CD1c-positive myeloid dendritic cell (primary cell): ENCODE results near the gene ABCG1.
"Not testable (repeated sequence)": the region's sequence is repeated elsewhere in the genome, so short reads cannot be mapped to it uniquely, and the experiment has no call there.

Source experiments
- DNase-seq: peaks from one replicate; pipeline ENCODE4 v3.0.0-alpha.2; 2016; ENCODE audit errors: extremely low spot score

The ABCG1 gene

GRCh38 chr21:42218836-42219605, at the start of gene ABCG1:
TSS of gene ABCG1 (plus strand) at chr21:42219140. CDS start at chr21:42219263, 123 bp downstream.
- DNase-seq = peak; percentile 51

DNA sequence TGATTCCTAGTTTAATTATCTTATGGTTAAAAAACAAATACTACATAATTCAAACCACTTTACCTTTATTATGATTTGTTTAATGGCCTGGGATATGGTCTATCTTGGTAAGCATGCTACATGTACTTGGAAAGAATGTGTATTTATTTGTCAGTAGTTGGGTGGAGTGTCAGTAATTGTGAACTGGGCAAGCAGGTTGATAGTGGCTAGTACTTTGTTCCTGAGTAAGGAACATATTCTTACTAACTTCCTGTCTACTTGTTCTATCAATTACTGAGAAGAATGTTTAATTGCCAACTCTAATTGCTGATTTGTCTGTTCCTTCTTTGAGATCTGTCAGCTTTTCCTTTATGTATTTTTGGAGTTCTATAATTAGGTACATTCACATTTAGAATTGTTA, 49.2 kb upstream of the ABCG1 start:
- no peak for DNase-seq

- peak; percentile 29 for DNase-seq
These were observed 47.6 kb upstream of the ABCG1 start for GRCh38 chr21:42171091-42172053.

DNA sequence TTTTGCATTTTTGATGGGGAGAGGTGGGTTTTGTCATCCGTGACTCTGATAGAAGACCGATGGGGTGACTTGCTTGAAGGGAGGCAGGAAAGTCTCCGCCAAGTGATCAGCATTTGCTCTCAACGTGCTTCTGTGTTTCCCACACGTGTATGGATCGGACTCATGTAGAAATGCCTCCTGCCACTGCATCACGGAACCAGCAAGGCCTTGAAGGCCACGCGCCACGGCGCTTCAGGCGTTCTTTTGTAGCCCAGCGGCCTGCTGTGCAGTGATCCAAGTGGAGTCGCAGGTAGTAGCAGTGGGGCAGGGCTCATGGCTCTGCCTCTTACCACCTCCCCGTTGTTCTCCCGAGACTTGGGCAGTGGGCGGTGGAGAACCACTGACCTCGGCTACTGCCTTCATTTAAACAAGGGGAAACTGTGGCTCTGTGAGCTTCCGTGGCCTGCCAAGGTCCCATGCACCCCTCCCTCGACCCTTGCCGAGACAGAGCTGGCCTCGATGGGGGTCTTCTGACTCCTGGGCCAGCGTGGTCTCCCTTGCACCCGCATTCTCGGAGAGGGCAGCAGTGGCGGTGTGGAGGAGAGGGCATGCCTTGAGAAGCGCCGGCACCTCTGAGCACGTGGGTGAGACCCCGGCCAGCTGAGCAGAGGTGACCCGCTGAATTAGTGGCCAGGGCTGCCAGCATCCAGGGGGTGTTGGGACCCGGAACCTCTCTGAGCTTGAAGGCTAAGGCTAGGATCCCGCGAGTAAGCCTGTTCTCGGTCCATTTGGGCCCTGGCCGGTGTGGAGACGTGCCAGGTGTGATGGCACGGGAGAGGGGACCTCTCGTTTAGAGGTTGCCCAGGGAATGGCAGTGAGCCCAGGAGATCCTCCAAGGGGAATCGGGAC, 46.1 kb upstream of the ABCG1 start:
- no peak for DNase-seq

DNA sequence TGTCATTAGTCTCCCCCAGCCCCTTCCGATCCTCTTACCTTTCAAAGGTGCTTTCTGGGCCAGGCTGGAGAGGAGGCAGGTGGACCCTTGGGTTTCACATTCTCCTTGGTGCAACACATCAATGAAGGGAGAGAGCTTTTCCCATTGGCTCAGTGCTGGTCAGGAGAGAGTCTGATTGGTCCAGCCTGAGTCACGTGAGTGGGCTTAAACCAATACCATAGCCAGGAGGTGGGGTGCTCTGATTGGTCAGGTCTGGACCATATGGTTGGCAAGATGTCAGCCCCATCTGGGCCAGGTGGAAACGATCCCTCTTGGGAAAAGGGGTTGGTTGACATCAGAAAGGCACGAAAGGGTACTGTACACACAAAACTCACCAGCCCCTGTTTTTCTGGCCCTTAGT, 44.8 kb upstream of the ABCG1 start:
- DNase-seq = no peak

GRCh38 chr21:42175110-42175710, 43.7 kb upstream of the ABCG1 start:
- DNase-seq = no peak

DNA sequence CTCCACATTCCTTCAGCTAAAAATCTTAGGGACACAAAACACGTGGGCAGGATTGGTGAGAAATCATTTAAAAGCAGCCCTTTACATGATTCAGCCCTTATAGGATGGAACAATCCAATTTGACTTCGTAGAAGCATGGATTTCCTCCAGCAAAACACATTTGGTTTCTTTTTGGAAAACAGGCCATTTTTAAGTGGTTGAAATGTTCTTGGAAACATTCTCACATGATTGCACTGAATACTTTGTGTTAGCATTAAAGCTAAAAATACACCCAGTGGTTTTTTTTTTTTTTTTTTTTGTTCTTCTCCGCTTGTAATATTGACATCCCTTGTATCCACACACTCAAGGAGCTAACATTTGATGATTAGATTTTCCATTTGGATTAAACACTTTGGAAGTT, 42.1 kb upstream of the ABCG1 start:
- DNase-seq = no peak

DNA sequence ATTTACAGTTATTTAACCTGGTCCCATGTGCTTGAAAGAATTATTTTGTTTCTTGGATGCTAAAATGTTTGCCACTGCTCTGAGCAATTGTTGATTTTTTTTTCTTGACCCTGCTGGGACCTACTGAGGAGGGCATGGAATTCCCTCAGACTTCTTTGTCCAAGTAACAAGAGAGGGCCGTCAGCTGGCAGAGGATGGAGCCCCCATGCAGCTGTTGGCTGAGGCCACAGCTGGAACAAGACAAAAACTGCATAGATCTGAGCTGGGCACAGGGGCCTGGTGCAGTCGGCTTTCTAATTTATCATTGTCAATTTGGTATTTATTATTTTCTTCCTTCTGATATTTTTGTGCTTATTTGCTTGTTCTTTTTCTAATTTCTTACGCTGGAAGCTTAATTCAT, 39.6 kb upstream of the ABCG1 start:
- no peak for DNase-seq

GRCh38 chr21:42180001-42180400, 38.9 kb upstream of the ABCG1 start:
- DNase-seq = not testable (repeated sequence)

DNA sequence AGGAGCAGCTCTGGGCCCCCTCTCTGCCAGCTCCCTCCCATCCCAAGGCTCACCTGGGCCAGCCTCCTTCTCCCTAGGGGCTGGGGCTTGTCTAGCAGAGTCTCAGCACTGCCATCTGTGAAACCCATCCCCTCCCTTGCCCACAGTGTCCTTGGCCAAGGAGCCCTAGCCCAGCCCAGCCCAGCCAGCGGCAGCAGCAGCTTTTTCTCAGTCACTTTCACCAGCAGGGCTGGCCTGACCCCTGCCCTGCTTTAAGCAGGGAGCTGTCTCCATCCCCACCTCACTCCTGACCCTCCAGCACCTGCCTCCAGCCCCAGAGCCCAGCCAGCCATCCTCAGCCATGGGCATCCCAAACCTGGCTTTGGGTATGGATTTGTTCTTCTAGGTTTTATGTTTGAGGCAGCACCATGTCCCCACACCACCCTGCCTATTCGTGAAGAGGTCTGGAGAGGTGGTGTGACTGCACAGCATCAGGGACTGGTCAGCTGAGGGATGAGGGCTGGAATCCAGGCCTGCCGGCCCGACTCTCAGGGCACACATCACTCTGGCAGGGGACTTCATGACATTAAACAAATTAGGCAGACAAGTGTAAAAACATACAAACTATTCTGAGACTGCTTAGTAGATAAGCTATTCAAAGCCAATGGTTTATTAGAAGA, 36.1 kb upstream of the ABCG1 start:
- DNase-seq = no peak

- DNase-seq = no peak
These were observed 35.3 kb upstream of the ABCG1 start for GRCh38 chr21:42183374-42184266.

DNA sequence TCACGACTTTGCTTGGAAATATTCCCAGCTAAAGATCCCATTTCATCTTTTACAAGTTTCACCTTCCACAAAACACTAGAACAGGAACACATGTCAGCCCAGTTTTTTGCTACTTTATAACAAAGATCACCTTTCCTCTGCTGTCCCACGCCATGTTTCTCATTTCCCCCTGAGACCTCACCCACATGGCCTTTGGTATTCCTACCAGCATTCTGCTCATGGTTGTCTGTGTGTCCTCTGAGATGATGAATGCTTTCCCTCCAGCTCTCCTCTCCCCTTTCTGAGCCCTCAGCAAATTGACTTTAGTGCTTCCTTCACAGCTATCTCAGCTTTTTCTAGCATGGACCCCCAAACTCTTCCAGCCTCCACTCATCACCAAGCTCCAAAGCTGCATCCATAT, 32.3 kb upstream of the ABCG1 start:
- no peak for DNase-seq

GRCh38 chr21:42187976-42188653, 30.8 kb upstream of the ABCG1 start:
- DNase-seq = peak; percentile 86

DNA sequence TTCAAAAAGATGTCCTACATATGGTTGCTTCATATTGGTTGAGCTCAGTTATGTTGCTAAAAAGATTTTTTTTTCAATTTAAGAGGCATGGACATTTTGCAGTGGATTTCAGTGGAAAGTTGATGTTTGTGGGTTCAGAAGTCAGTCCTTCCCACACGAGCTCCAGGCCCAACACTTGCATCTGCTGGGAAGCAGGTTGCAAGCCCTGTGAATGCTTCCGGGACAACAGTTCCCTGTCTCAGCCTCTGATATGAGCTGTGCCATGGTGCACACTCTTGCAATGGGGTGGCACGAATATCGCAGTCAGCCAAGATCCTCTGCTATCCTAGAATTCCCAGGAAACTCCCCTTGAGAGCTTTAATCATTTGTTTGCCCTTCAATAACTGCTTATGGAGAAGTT, 30.3 kb upstream of the ABCG1 start:
- no peak for DNase-seq

DNA sequence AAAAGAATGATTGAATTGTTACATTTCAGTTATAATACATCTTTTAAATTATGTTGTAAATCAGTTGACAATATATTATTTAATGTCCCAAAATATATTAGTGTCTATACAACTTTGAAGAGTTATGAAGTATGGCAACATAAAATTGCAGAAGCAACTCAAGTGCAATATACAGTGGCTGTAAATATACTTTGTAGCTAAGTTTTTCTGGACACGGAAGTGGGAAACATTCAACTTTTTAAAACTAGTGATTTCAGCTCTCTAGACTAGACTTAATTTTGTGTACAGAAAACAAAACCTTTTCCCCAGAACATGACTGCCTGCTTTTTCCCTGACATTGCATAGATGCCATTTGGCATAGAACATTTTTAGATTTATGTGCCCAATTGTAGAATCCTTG, 29.5 kb upstream of the ABCG1 start:
- DNase-seq = peak; percentile 47

GRCh38 chr21:42189860-42190485, 29.0 kb upstream of the ABCG1 start:
- DNase-seq = no peak

DNA sequence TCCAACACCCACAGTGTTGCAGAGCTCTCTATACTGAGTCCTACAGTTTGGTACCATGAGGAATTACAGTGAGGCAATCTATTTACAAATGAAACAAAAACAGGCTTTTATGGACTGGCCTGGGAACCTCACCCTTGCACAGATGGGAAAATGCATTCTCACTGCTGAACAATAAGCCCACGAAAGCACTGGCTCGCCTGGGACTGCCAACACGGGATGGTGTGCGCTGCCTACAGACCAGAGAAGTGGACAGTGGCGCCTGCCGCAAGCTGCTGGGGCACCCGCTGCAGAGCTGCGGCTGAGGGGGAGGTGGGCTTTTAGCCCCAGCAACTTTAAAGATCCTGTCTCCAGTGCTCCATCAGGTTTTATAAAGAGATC, 28.5 kb upstream of the ABCG1 start:
- DNase-seq = no peak

DNA sequence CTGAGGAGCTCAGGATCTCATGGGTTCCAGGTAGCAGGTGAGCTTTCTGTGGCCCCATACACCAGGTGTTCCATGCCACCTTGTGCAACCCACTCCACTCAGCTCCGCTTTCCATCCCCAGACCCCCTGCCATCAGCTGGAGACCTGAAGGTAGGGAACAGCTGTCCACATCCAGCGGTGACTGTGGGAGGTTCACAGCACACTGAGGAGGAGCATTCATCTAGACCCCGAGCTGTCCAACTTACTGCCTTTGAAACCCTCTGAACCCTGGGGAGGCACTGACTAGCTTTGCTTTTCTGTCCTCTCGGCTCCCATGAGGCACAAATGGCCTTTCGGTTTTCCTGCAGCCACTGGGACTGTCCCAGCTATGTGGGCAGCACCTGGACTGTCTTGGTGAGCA, 27.9 kb upstream of the ABCG1 start:
- no peak for DNase-seq
